Activated CD4-positive, alpha-beta T cell treated with anti-CD3 and anti-CD28 coated beads for 4 hours (primary cell): ENCODE measurements around the gene LSS.

ENCODE experiments used
- DNase-seq, 2 donors: peaks; one replicate each; pipeline ENCODE4 v3.0.0-alpha.2; 2020

Gene LSS

GRCh38 chr21:46228345-46229051 is at the start of gene LSS:
Gene LSS (minus strand): TSS chr21:46228774. CDS start chr21:46228745, 29 bp downstream.
- DNase-seq: peak; percentile 97 to 99

GRCh38 chr21:46274797-46275390 is 46.3 kb upstream of the LSS start:
- no peak for DNase-seq

GRCh38 chr21:46273341-46273740 is 44.8 kb upstream of the LSS start:
- DNase-seq: no peak

- no peak for DNase-seq
Observed at GRCh38 chr21:46269466-46269865, 40.9 kb upstream of the LSS start.

GRCh38 chr21:46268371-46268770 is 39.8 kb upstream of the LSS start:
- no peak for DNase-seq

GRCh38 chr21:46266946-46267345 is 38.4 kb upstream of the LSS start:
- no peak for DNase-seq

GRCh38 chr21:46265736-46266525 is 37.4 kb upstream of the LSS start:
- no peak for DNase-seq

GRCh38 chr21:46264690-46265144 is 36.1 kb upstream of the LSS start:
- no peak for DNase-seq

- no peak for DNase-seq
Observed at GRCh38 chr21:46264046-46264689, 35.6 kb upstream of the LSS start.

- no peak for DNase-seq
Observed at GRCh38 chr21:46256501-46256994, 28.0 kb upstream of the LSS start.

- DNase-seq: no peak
Observed at GRCh38 chr21:46255758-46256337, 27.3 kb upstream of the LSS start.

- DNase-seq: no peak
Observed at GRCh38 chr21:46255166-46255565, 26.6 kb upstream of the LSS start.

- no peak for DNase-seq
Observed at GRCh38 chr21:46254208-46254975, 25.8 kb upstream of the LSS start.

- peak in 1 of 2 donors; percentile 18 for DNase-seq
Observed at GRCh38 chr21:46253610-46254124, 25.1 kb upstream of the LSS start.

- DNase-seq: no peak
Observed at GRCh38 chr21:46252840-46253239, 24.3 kb upstream of the LSS start.

GRCh38 chr21:46250146-46250725 is 21.7 kb upstream of the LSS start:
- no peak for DNase-seq

GRCh38 chr21:46248827-46249226 is 20.3 kb upstream of the LSS start:
- DNase-seq: no peak

GRCh38 chr21:46248422-46248782 is 19.8 kb upstream of the LSS start:
- DNase-seq: no peak

- DNase-seq: no peak
Observed at GRCh38 chr21:46247699-46248421, 19.3 kb upstream of the LSS start.

GRCh38 chr21:46246345-46246744 is 17.8 kb upstream of the LSS start:
- no peak for DNase-seq
